ENCODE data around the gene TGM6.

The TGM6 gene

GRCh38 chr20:2380601-2381000 is at the start of gene TGM6:
Gene TGM6 (plus strand): TSS chr20:2380901. CDS start chr20:2380969, 68 bp downstream.
- in situ Hi-C loops (cut with HindIII; ENCODE audit: low pct_unique_long_range_greater_than_20kb, low sequenced_read_pairs): no loop called here
- no peak for DNase-seq (ENCODE audit: low read depth in 1 of 2, low spot score in 1 of 2)
- no peak for TF ChIP-seq JUND (IDR thresholded peaks at IDR 0.05; ENCODE audit: low read depth)

GRCh38 chr20:2331106-2331505 is 49.6 kb upstream of the TGM6 start:
- no peak for DNase-seq (ENCODE audit: low read depth in 1 of 2, low spot score in 1 of 2)
- in situ Hi-C loops (cut with HindIII; ENCODE audit: low pct_unique_long_range_greater_than_20kb, low sequenced_read_pairs): no loop called here
- TF ChIP-seq JUND (IDR thresholded peaks at IDR 0.05; ENCODE audit: low read depth): no peak

- in situ Hi-C loops (cut with HindIII; ENCODE audit: low pct_unique_long_range_greater_than_20kb, low sequenced_read_pairs): no loop called here
- TF ChIP-seq JUND (IDR thresholded peaks at IDR 0.05; ENCODE audit: low read depth): no peak
- no peak for DNase-seq (ENCODE audit: low read depth in 1 of 2, low spot score in 1 of 2)
Measured at GRCh38 chr20:2331901-2332565, 48.7 kb upstream of the TGM6 start.

GRCh38 chr20:2332711-2333110 is 48.0 kb upstream of the TGM6 start:
- in situ Hi-C loops (cut with HindIII; ENCODE audit: low pct_unique_long_range_greater_than_20kb, low sequenced_read_pairs): no loop called here
- TF ChIP-seq JUND (IDR thresholded peaks at IDR 0.05; ENCODE audit: low read depth): no peak
- DNase-seq (ENCODE audit: low read depth in 1 of 2, low spot score in 1 of 2): no peak

GRCh38 chr20:2333821-2334220 is 46.9 kb upstream of the TGM6 start:
- no peak for TF ChIP-seq JUND (IDR thresholded peaks at IDR 0.05; ENCODE audit: low read depth)
- in situ Hi-C loops (cut with HindIII; ENCODE audit: low pct_unique_long_range_greater_than_20kb, low sequenced_read_pairs): no loop called here
- DNase-seq (ENCODE audit: low read depth in 1 of 2, low spot score in 1 of 2): no peak

GRCh38 chr20:2335096-2335870 is 45.4 kb upstream of the TGM6 start:
- no peak for TF ChIP-seq JUND (IDR thresholded peaks at IDR 0.05; ENCODE audit: low read depth)
- in situ Hi-C loops (cut with HindIII; ENCODE audit: low pct_unique_long_range_greater_than_20kb, low sequenced_read_pairs): no loop called here
- DNase-seq (ENCODE audit: low read depth in 1 of 2, low spot score in 1 of 2): no peak

GRCh38 chr20:2336471-2336870 is 44.2 kb upstream of the TGM6 start:
- TF ChIP-seq JUND (IDR thresholded peaks at IDR 0.05; ENCODE audit: low read depth): no peak
- in situ Hi-C loops (cut with HindIII; ENCODE audit: low pct_unique_long_range_greater_than_20kb, low sequenced_read_pairs): no loop called here
- no peak for DNase-seq (ENCODE audit: low read depth in 1 of 2, low spot score in 1 of 2)

- no peak for DNase-seq (ENCODE audit: low read depth in 1 of 2, low spot score in 1 of 2)
- in situ Hi-C loops (cut with HindIII; ENCODE audit: low pct_unique_long_range_greater_than_20kb, low sequenced_read_pairs): no loop called here
- TF ChIP-seq JUND (IDR thresholded peaks at IDR 0.05; ENCODE audit: low read depth): no peak
Measured at GRCh38 chr20:2337142-2337541, 43.6 kb upstream of the TGM6 start.

- no peak for TF ChIP-seq JUND (IDR thresholded peaks at IDR 0.05; ENCODE audit: low read depth)
- DNase-seq (ENCODE audit: low read depth in 1 of 2, low spot score in 1 of 2): no peak
- in situ Hi-C loops (cut with HindIII; ENCODE audit: low pct_unique_long_range_greater_than_20kb, low sequenced_read_pairs): no loop called here
Measured at GRCh38 chr20:2338411-2339066, 42.2 kb upstream of the TGM6 start.

GRCh38 chr20:2340136-2340535 is 40.6 kb upstream of the TGM6 start:
- DNase-seq (ENCODE audit: low read depth in 1 of 2, low spot score in 1 of 2): no peak
- in situ Hi-C loops (cut with HindIII; ENCODE audit: low pct_unique_long_range_greater_than_20kb, low sequenced_read_pairs): no loop called here
- TF ChIP-seq JUND (IDR thresholded peaks at IDR 0.05; ENCODE audit: low read depth): no peak

GRCh38 chr20:2340823-2341222 is 39.9 kb upstream of the TGM6 start:
- in situ Hi-C loops (cut with HindIII; ENCODE audit: low pct_unique_long_range_greater_than_20kb, low sequenced_read_pairs): no loop called here
- TF ChIP-seq JUND (IDR thresholded peaks at IDR 0.05; ENCODE audit: low read depth): no peak
- DNase-seq (ENCODE audit: low read depth in 1 of 2, low spot score in 1 of 2): no peak

GRCh38 chr20:2341336-2341735 is 39.4 kb upstream of the TGM6 start:
- TF ChIP-seq JUND (IDR thresholded peaks at IDR 0.05; ENCODE audit: low read depth): no peak
- DNase-seq (ENCODE audit: low read depth in 1 of 2, low spot score in 1 of 2): no peak
- in situ Hi-C loops (cut with HindIII; ENCODE audit: low pct_unique_long_range_greater_than_20kb, low sequenced_read_pairs): no loop called here

- in situ Hi-C loops (cut with HindIII; ENCODE audit: low pct_unique_long_range_greater_than_20kb, low sequenced_read_pairs): no loop called here
- no peak for TF ChIP-seq JUND (IDR thresholded peaks at IDR 0.05; ENCODE audit: low read depth)
- DNase-seq (ENCODE audit: low read depth in 1 of 2, low spot score in 1 of 2): no peak
Measured at GRCh38 chr20:2342243-2342642, 38.5 kb upstream of the TGM6 start.
